IMR-90 (cell line): ENCODE measurements around the gene KRT77. TPM values are rescaled to one million over a fixed set of nuclear protein-coding genes. Genes with fewer than 3 reads are reported as not detected.

Experiments
- ATAC-seq: fragments of 200-7000 bp; cut with Tn5 transposase; 2 replicates; pipeline ENCODE4 v1.9.1; 2020; ENCODE audit warnings: low read depth, mild to moderate bottlenecking, moderate library complexity
- BruUV-seq: library from RNA; stranded (reverse); fragments of 400-500 nt; replicated peaks from 2 replicates; lab custom pipeline; 2021; lab: Mats Ljungman, UMichigan
- CTCF ChIA-PET: fragments of 300-600 bp; formaldehyde crosslinking; extraction: SDS; loops from one replicate; lab custom pipeline; 2021; ENCODE audit warnings: antibody characterized with exemption; lab: Yijun Ruan, JAX
- POLR2A ChIA-PET: fragments of 300-600 bp; sonication (Branson Sonifier 250); formaldehyde crosslinking; loops from one replicate; lab custom pipeline; 2022; ENCODE audit warnings: antibody characterized with exemption; ENCODE audit not compliant: unreplicated experiment; lab: Charles Lee
- DNase-seq: peaks from one replicate; pipeline ENCODE4 v3.0.0; 2013
- H2AFZ ChIP-seq: replicated peaks from 2 replicates; pipeline ENCODE3; 2013; ENCODE audit warnings: low read length, mild to moderate bottlenecking; ENCODE audit not compliant: poor library complexity
- H2AK5ac ChIP-seq: 2 replicates; pipeline ENCODE4 v1.6.1; 2013; ENCODE audit warnings: low read depth, low read length, inconsistent platforms
- H2AK9ac ChIP-seq: replicated peaks from 2 replicates; pipeline ENCODE3; 2013; ENCODE audit warnings: mild to moderate bottlenecking, low read depth, low read length, moderate library complexity; ENCODE audit not compliant: poor library complexity
- H2BK120ac ChIP-seq: 2 replicates; pipeline ENCODE4 v1.6.1; 2013; ENCODE audit warnings: low read depth, low read length, inconsistent platforms
- H2BK15ac ChIP-seq: 3 replicates; pipeline ENCODE4 v1.6.1; 2013; ENCODE audit warnings: low read depth, low read length, inconsistent platforms
- H2BK20ac ChIP-seq: 2 replicates; pipeline ENCODE4 v1.6.1; 2013; ENCODE audit warnings: low read depth, mild to moderate bottlenecking, inconsistent platforms, low read length, moderate library complexity
- H2BK5ac ChIP-seq: 2 replicates; pipeline ENCODE4 v1.6.1; 2013; ENCODE audit warnings: mild to moderate bottlenecking, low read depth, low read length, inconsistent platforms; ENCODE audit not compliant: poor library complexity, severe bottlenecking
- H3K14ac ChIP-seq: replicated peaks from 2 replicates; pipeline ENCODE4 v1.6.1; 2013; ENCODE audit warnings: low read depth, low read length, inconsistent platforms
- H3K18ac ChIP-seq: 2 replicates; pipeline ENCODE4 v1.6.1; 2013; ENCODE audit warnings: low read depth, low read length, control low read depth
- H3K23ac ChIP-seq: 2 replicates; pipeline ENCODE4 v1.6.1; 2013; ENCODE audit warnings: low read depth, low read length, inconsistent platforms
- H3K27ac ChIP-seq: 2 replicates; pipeline ENCODE4 v1.5.1; 2013; ENCODE audit warnings: mild to moderate bottlenecking, control low read depth, low read length; ENCODE audit not compliant: insufficient read depth
- H3K27me3 ChIP-seq: 2 replicates; pipeline ENCODE4 v1.6.1; 2013; ENCODE audit warnings: low read length; ENCODE audit not compliant: control insufficient read depth, insufficient read depth
- H3K36me3 ChIP-seq: 2 replicates; pipeline ENCODE4 v1.6.1; 2013; ENCODE audit warnings: low read length, mixed read lengths; ENCODE audit not compliant: control insufficient read depth, insufficient read depth
- H3K4ac ChIP-seq: 2 replicates; pipeline ENCODE4 v1.6.1; 2013; ENCODE audit warnings: low read depth, low read length, inconsistent platforms
- H3K4me1 ChIP-seq: 2 replicates; pipeline ENCODE4 v1.6.1; 2013; ENCODE audit warnings: low read length, mixed read lengths; ENCODE audit not compliant: control insufficient read depth, insufficient read depth
- H3K4me2 ChIP-seq: 2 replicates; pipeline ENCODE4 v1.6.1; 2013; ENCODE audit warnings: low read depth, mild to moderate bottlenecking, control low read depth, low read length, moderate library complexity
- H3K4me3 ChIP-seq: 2 replicates; pipeline ENCODE4 v1.5.1; 2013; ENCODE audit warnings: low read depth, mild to moderate bottlenecking, control low read depth, low read length, moderate library complexity; ENCODE audit not compliant: insufficient read depth
- H3K56ac ChIP-seq: 2 replicates; pipeline ENCODE4 v1.6.1; 2013; ENCODE audit warnings: low read length, inconsistent platforms; ENCODE audit not compliant: insufficient read depth; ENCODE audit errors: extremely low read depth
- H3K79me1 ChIP-seq, 2 experiments: 2 replicates each; pipeline ENCODE4 v1.6.1; 2013; ENCODE audit warnings: low read length in 2 of 2, inconsistent platforms in 1 of 2, low read depth in 1 of 2
- H3K9ac ChIP-seq: 2 replicates; pipeline ENCODE4 v1.6.1; 2013; ENCODE audit warnings: low read depth, low read length, control low read depth
- H3K9me1 ChIP-seq: 2 replicates; pipeline ENCODE4 v1.6.1; 2013; ENCODE audit warnings: low read length, inconsistent platforms; ENCODE audit not compliant: insufficient read depth
- H3K9me3 ChIP-seq: 2 replicates; pipeline ENCODE4 v1.6.1; 2013; ENCODE audit warnings: low read length; ENCODE audit not compliant: control insufficient read depth, insufficient read depth
- H4K20me1 ChIP-seq: 2 replicates; pipeline ENCODE4 v1.6.1; 2013; ENCODE audit warnings: low read length, inconsistent platforms; ENCODE audit not compliant: insufficient read depth
- H4K5ac ChIP-seq: 2 replicates; pipeline ENCODE4 v1.6.1; 2013; ENCODE audit warnings: mild to moderate bottlenecking, low read depth, low read length, control low read depth
- H4K8ac ChIP-seq, 2 experiments: 2 replicates each; pipeline ENCODE4 v1.6.1; 2013; ENCODE audit warnings: low read depth in 2 of 2, low read length in 2 of 2, control low read depth in 1 of 2, inconsistent platforms in 1 of 2
- H4K91ac ChIP-seq: 2 replicates; pipeline ENCODE4 v1.6.1; 2013; ENCODE audit warnings: low read depth, low read length, inconsistent platforms; ENCODE audit not compliant: insufficient read depth
- MAFK ChIP-seq: IDR thresholded peaks from 2 replicates; pipeline ENCODE4 v1.6.1; 2012; ENCODE audit warnings: low read depth, low read length, improper control_type of control experiment
- NFE2L2 ChIP-seq: fragments of 150-350 bp; IDR thresholded peaks from 2 replicates; pipeline ENCODE4 v1.6.1; 2016; ENCODE audit warnings: low read depth, mild to moderate bottlenecking, low read length
- WGBS, 2 experiments: methylation state at CpG; one replicate each; pipeline versions ENCODE4 v1.1.5 to v1.1.7; 2013; ENCODE audit warnings: missing lambda C conversion rate in 2 of 2; ENCODE audit not compliant: insufficient read length in 1 of 2; ENCODE audit errors: extremely low coverage in 2 of 2; 5-methylcytosine and 5-hydroxymethylcytosine counted together
- dilution Hi-C: fragments of 300-500 bp; cut with HindIII; formaldehyde crosslinking; loops from one replicate; pipeline ENCODE4 v1.14.3; 2018; ENCODE audit warnings: low sequenced_read_pairs; ENCODE audit not compliant: unreplicated experiment
- in situ Hi-C: fragments of 300-500 bp; cut with MboI; formaldehyde crosslinking; loops from 3 replicates; pipeline ENCODE4 v1.14.3; 2019; ENCODE audit warnings: low sequenced_read_pairs, inconsistent platforms, mixed read lengths
- intact Hi-C: fragments of 100-400 bp; cut with micrococcal nuclease; formaldehyde crosslinking; loops from 2 replicates; pipeline ENCODE4 v1.10.0; 2022
- polyA plus RNA-seq, 3 experiments: library from polyadenylated mRNA; depleted of rRNA; stranded (reverse); fragments of >200 nt; gene quantifications; 2 replicates each; pipeline ENCODE4 v1.2.3, GENCODE V29; 2012; ENCODE audit warnings: low replicate concordance in 1 of 3
- total RNA-seq: library from RNA; depleted of rRNA; stranded (reverse); fragments of >200 nt; gene quantifications from 2 replicates; pipeline ENCODE4 v1.2.3, GENCODE V29; 2012

KRT77 gene
- total and polyA plus RNA-seq, 2 of the 4 experiments (the other 2 are of a cell fraction), result not detected

- no peak overlapping the region for H4K8ac ChIP-seq
- no peak overlapping the region for H4K91ac ChIP-seq
- H2BK20ac ChIP-seq, result no peak overlapping the region
- H3K27me3 ChIP-seq, result peaks cover 49% of the 10 kb centered on the region
- in situ Hi-C loops, result no loop called here
- H3K4me2 ChIP-seq, result no peak overlapping the region
- intact Hi-C loops, result no loop called here
- no peak overlapping the region for H2AK9ac ChIP-seq
- no peak overlapping the region for H3K14ac ChIP-seq
- H3K4me3 ChIP-seq, result no peak overlapping the region
- H2BK15ac ChIP-seq, result no peak overlapping the region
- H3K56ac ChIP-seq, result no peak overlapping the region
- H3K4me1 ChIP-seq, result peaks cover 2% of the 10 kb centered on the region; the same call in 1 of the 2 replicates
- no peaks in the 10 kb centered on the region for H3K9me1 ChIP-seq
- no peak overlapping the region for H2AFZ ChIP-seq
- H3K36me3 ChIP-seq, result no peaks in the 10 kb centered on the region
- H4K20me1 ChIP-seq, result no peaks in the 10 kb centered on the region
- H3K9ac ChIP-seq, result no peak overlapping the region
- WGBS, 2 experiments, result no CpG with 5 or more reads among the region's 6 CpGs
- no peak overlapping the region for H4K5ac ChIP-seq
- ATAC-seq, result no peak
- dilution Hi-C loops, result no loop called here
- H3K9me3 ChIP-seq, result no peaks in the 10 kb centered on the region
- no peak overlapping the region for H3K27ac ChIP-seq
- DNase-seq, result no peak
- ChIA-PET CTCF (interaction anchor here (0.7 kb wide), 1 partner anchor 365 kb away, joined by 6 read pairs; no protein-coding TSS in a partner anchor), POLR2A (no interaction called here)
- no peak overlapping the region for H3K18ac ChIP-seq
- TF ChIP-seq NFE2L2 (no peak), MAFK (no peak)
- H3K4ac ChIP-seq, result no peak overlapping the region
- no peak overlapping the region for H2BK5ac ChIP-seq
- no peak overlapping the region for H2AK5ac ChIP-seq
- H2BK120ac ChIP-seq, result no peak overlapping the region
- BruUV-seq, result no TSS peak
- H3K79me1 ChIP-seq, result no peaks in the 10 kb centered on the region
- no peak overlapping the region for H3K23ac ChIP-seq
Measured at GRCh38 chr12:52694151-52694550, 9.2 kb downstream of the KRT77 start.
